Esophagus muscularis mucosa (tissue), 4 donors: Measurements from ENCODE around the gene DPRX.

Source experiments
- CTCF ChIP-seq, 3 experiments: fragments of 200-600 bp in 2 of 3; fragments of 450-650 bp in 1 of 3; sonication (generic) in 2 of 3; IDR thresholded peaks; one replicate each; pipeline ENCODE4 v1.5.1; 2017 to 2019; ENCODE audit warnings: antibody characterized with exemption in 3 of 3, mild to moderate bottlenecking in 2 of 3, moderate library complexity in 1 of 3
- EP300 ChIP-seq: sonication (generic); formaldehyde crosslinking; IDR thresholded peaks from one replicate; pipeline ENCODE4 v1.6.1; 2017; ENCODE audit warnings: antibody characterized with exemption
- POLR2A ChIP-seq: fragments of 450-650 bp; IDR thresholded peaks from one replicate; pipeline ENCODE4 v1.6.1; 2017; ENCODE audit warnings: antibody characterized with exemption, moderate library complexity, mild to moderate bottlenecking, low read depth

- no peak for TF ChIP-seq CTCF (IDR thresholded peaks at IDR 0.05)
- TF ChIP-seq EP300, result no peak
- TF ChIP-seq POLR2A, result no peak
Observed at GRCh38 chr19:53596056-53596455, 35.7 kb upstream of the DPRX start.
